Neural progenitor cell (in vitro differentiated cells): ENCODE data around the gene WDTC1.

ENCODE experiments used
- CTCF ChIP-seq: fragments of 200-600 bp; sonication (generic); IDR thresholded peaks from 2 replicates; pipeline ENCODE4 v1.5.1; 2017; ENCODE audit warnings: antibody characterized with exemption, mild to moderate bottlenecking
- EZH2phosphoT487 ChIP-seq: fragments of 200-600 bp; sonication (generic); IDR thresholded peaks from 2 replicates; pipeline ENCODE4 v1.6.1; 2017; ENCODE audit warnings: antibody characterized with exemption

- no peak for TF ChIP-seq CTCF
- no peak for TF ChIP-seq EZH2phosphoT487
Measured at GRCh38 chr1:27333717-27334279, 99.4 kb downstream of the WDTC1 start.
